Cardiac fibroblast (primary cell): Measurements from ENCODE around the gene NT5DC3.

Experiments used
- DNase-seq, 2 donors: peaks; one replicate each; pipeline versions ENCODE4 v3.0.0 to v3.0.0-alpha.2; 2010; ENCODE audit warnings: low read depth in 2 of 2
- H3K4me3 ChIP-seq, 2 donors: replicated peaks in 1 of 2; 1 replicate in 1 of 2; 2 replicates in 1 of 2; pipeline ENCODE4 v1.5.1; 2011; ENCODE audit warnings: low read depth in 2 of 2, low read length in 2 of 2, mild to moderate bottlenecking in 2 of 2, moderate library complexity in 1 of 2
- TF ChIP-seq, protein P1 (sequence below): IDR thresholded peaks from one replicate; pipeline ENCODE4 v1.5.1; 2011; ENCODE audit warnings: low read depth, mild to moderate bottlenecking, low read length, inconsistent platforms

NT5DC3 gene

GRCh38 chr12:103819312-103819711, 21.7 kb downstream of the NT5DC3 start:
- H3K4me3 ChIP-seq: no peak overlapping the region
- TF ChIP-seq, protein P1, sequence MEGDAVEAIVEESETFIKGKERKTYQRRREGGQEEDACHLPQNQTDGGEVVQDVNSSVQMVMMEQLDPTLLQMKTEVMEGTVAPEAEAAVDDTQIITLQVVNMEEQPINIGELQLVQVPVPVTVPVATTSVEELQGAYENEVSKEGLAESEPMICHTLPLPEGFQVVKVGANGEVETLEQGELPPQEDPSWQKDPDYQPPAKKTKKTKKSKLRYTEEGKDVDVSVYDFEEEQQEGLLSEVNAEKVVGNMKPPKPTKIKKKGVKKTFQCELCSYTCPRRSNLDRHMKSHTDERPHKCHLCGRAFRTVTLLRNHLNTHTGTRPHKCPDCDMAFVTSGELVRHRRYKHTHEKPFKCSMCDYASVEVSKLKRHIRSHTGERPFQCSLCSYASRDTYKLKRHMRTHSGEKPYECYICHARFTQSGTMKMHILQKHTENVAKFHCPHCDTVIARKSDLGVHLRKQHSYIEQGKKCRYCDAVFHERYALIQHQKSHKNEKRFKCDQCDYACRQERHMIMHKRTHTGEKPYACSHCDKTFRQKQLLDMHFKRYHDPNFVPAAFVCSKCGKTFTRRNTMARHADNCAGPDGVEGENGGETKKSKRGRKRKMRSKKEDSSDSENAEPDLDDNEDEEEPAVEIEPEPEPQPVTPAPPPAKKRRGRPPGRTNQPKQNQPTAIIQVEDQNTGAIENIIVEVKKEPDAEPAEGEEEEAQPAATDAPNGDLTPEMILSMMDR: no peak
- DNase-seq: no peak

GRCh38 chr12:103817791-103818190, 23.2 kb downstream of the NT5DC3 start:
- TF ChIP-seq, protein P1: no peak
- DNase-seq: no peak
- H3K4me3 ChIP-seq: no peak overlapping the region

GRCh38 chr12:103816663-103817062, 24.4 kb downstream of the NT5DC3 start:
- no peak for DNase-seq
- TF ChIP-seq, protein P1: no peak
- no peak overlapping the region for H3K4me3 ChIP-seq

DNA sequence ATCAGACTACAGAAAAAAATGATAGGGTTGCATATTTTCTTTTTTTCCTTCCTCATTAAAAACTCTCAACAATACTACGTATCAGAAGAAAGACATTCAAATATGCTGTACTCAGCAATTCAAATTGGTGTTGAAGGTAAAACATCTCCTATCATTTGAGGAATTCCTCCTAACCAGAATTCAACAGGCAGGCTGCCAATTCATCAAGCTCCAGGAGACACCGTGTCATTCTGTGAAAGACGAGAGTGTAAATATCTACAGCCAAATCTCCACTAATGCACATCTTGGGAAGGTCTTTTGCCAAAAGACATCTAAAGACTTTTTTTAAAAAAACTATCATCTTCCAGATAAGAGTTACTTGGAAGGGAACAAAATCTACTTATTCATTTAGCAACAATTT, 26.6 kb downstream of the NT5DC3 start:
- no peak for DNase-seq
- H3K4me3 ChIP-seq: no peak overlapping the region
- TF ChIP-seq, protein P1: no peak

DNA sequence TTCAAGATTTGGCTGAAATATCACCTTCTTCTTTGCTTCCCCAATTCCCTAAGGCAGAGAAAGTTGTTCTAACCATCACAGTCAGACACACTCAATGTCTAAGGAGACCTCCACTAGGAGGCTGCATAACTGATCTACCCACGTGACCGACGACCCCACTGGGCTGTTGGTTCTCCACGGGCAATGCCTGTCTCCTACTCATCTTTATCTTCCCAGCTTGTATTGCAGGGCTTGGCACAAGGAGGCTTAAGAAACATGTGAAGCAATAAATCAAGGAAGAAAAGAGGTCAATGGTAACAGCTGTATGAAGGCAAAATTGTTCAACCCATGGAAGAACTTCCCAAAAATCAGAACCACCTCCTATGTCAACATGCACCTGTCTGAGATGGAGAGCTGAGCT, 27.1 kb downstream of the NT5DC3 start:
- DNase-seq: no peak
- no peak overlapping the region for H3K4me3 ChIP-seq
- TF ChIP-seq, protein P1: no peak

GRCh38 chr12:103813426-103813825, 27.6 kb downstream of the NT5DC3 start:
- DNase-seq: no peak
- TF ChIP-seq, protein P1: no peak

GRCh38 chr12:103812789-103813188, 28.2 kb downstream of the NT5DC3 start:
- TF ChIP-seq, protein P1: no peak

More at GRCh38 chr12:103813426-103813825, 27.6 kb downstream of the NT5DC3 start:
- H3K4me3 ChIP-seq: no peak overlapping the region

More at GRCh38 chr12:103812789-103813188, 28.2 kb downstream of the NT5DC3 start:
- no peak overlapping the region for H3K4me3 ChIP-seq
- DNase-seq: no peak
